PC-3 (cell line): ENCODE results near the gene CAMK1D. TPM values are rescaled to one million over a fixed set of nuclear protein-coding genes. Genes with fewer than 3 reads are reported as not detected.

Experiments used
- ATAC-seq: fragments of 200-7000 bp; cut with Tn5 transposase; 2 replicates; pipeline ENCODE4 v1.9.1; 2020; ENCODE audit warnings: mild to moderate bottlenecking, moderate library complexity
- BruUV-seq: library from RNA; stranded (reverse); fragments of 400-500 nt; replicated peaks from 2 replicates; lab custom pipeline; 2021; lab: Mats Ljungman, UMichigan
- CTCF ChIA-PET: fragments of 300-600 bp; sonication (Branson Sonifier 250); formaldehyde crosslinking; loops from one replicate; lab custom pipeline; 2022; ENCODE audit warnings: antibody characterized with exemption; lab: Charles Lee
- POLR2A ChIA-PET: fragments of 300-600 bp; sonication (Branson Sonifier 250); formaldehyde crosslinking; loops from one replicate; lab custom pipeline; 2022; ENCODE audit warnings: antibody characterized with exemption; ENCODE audit not compliant: unreplicated experiment; lab: Charles Lee
- DNase-seq: peaks from one replicate; pipeline ENCODE4 v3.0.0-alpha.2; 2015
- H2AFZ ChIP-seq: fragments of 300-600 bp; sonication (generic); 2 replicates; pipeline ENCODE4 v1.6.0; 2016; ENCODE audit warnings: antibody characterized with exemption, low read length
- H3F3A ChIP-seq: fragments of 300-600 bp; sonication (generic); one replicate; pipeline ENCODE4 v1.6.0; 2017; ENCODE audit warnings: antibody characterized with exemption, low read length, control low read depth, mild to moderate bottlenecking; ENCODE audit not compliant: unreplicated experiment
- H3K27ac ChIP-seq: fragments of 300-600 bp; sonication (generic); 2 replicates; pipeline ENCODE4 v1.5.1; 2016; ENCODE audit warnings: mild to moderate bottlenecking, low read length
- H3K27me3 ChIP-seq: fragments of 300-600 bp; sonication (generic); 2 replicates; pipeline ENCODE4 v1.6.1; 2016; ENCODE audit warnings: low read length, mixed read lengths
- H3K36me3 ChIP-seq: fragments of 300-600 bp; sonication (generic); 2 replicates; pipeline ENCODE4 v1.6.1; 2016; ENCODE audit warnings: low read depth, mixed run types, low read length, mixed read lengths
- H3K4me1 ChIP-seq: fragments of 300-600 bp; sonication (generic); 2 replicates; pipeline ENCODE4 v1.5.1; 2016; ENCODE audit warnings: low read length; ENCODE audit not compliant: insufficient read depth
- H3K4me2 ChIP-seq: fragments of 300-600 bp; sonication (generic); 2 replicates; pipeline ENCODE4 v1.6.0; 2016; ENCODE audit warnings: low read length
- H3K4me3 ChIP-seq: fragments of 300-600 bp; sonication (generic); 2 replicates; pipeline ENCODE4 v1.5.1; 2016; ENCODE audit warnings: mild to moderate bottlenecking, low read length, mixed read lengths
- H3K79me2 ChIP-seq: fragments of 300-600 bp; sonication (generic); 2 replicates; pipeline ENCODE4 v1.6.1; 2017; ENCODE audit warnings: low read length, mixed read lengths
- H3K9ac ChIP-seq: fragments of 300-600 bp; sonication (generic); 2 replicates; pipeline ENCODE4 v1.6.0; 2016; ENCODE audit warnings: mild to moderate bottlenecking, low read length
- H3K9me2 ChIP-seq: fragments of 300-600 bp; sonication (generic); replicated peaks from 2 replicates; pipeline ENCODE4 v1.6.1; 2016; ENCODE audit warnings: mixed run types, low read length, mixed read lengths
- H3K9me3 ChIP-seq: fragments of 300-600 bp; sonication (generic); 2 replicates; pipeline ENCODE4 v1.6.1; 2016; ENCODE audit warnings: low read length, mixed read lengths
- H4K20me1 ChIP-seq: fragments of 300-600 bp; sonication (generic); 2 replicates; pipeline ENCODE4 v1.6.1; 2016; ENCODE audit warnings: low read length, mixed read lengths
- EZH2 ChIP-seq: fragments of 300-600 bp; sonication (generic); IDR thresholded peaks from one replicate; pipeline ENCODE4 v1.6.1; 2017; ENCODE audit warnings: antibody characterized with exemption, mild to moderate bottlenecking, low read length; ENCODE audit not compliant: unreplicated experiment
- EZH2phosphoT487 ChIP-seq: fragments of 300-600 bp; sonication (generic); IDR thresholded peaks from 2 replicates; pipeline ENCODE4 v1.6.1; 2018; ENCODE audit warnings: mild to moderate bottlenecking, antibody characterized with exemption, low read length, borderline replicate concordance
- intact Hi-C: fragments of 100-400 bp; cut with micrococcal nuclease; formaldehyde crosslinking; loops from 2 replicates; pipeline ENCODE4 v1.9.0; 2023
- total RNA-seq: library from RNA; depleted of rRNA; stranded (reverse); fragments of >200 nt; gene quantifications from 2 replicates; pipeline ENCODE4 v1.2.3, GENCODE V29; 2014
- TF ChIP-seq, protein P1 (sequence below): fragments of 300-600 bp; sonication (generic); conservative IDR thresholded peaks from 2 replicates; pipeline ENCODE4 v1.5.1; 2017; ENCODE audit warnings: antibody characterized with exemption, low read depth, mild to moderate bottlenecking, low read length

Gene CAMK1D
- total RNA-seq, 1 experiment from 2014 or later = 1.3 TPM

DNA sequence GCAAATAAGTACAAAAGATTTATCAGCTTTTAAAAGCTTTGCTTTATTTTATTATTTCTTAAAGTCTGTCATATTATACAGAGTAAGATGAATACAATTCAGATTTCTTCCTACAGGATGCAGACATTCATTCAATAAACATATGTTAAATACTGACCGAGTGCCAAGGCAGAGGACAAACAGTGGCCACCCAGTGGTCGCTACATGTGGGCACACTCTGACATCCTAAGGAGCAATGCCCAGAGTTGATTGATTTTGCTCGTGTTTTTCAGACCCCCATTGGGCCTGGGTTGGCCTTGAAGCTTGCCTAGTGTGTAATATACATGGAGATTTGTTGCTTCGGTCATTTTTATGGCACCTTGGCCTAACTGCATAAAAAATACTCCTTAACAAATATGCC, 451.0 kb downstream of the CAMK1D start:
- Histone ChIP-seq H3K36me3 (no peaks in the 10 kb centered on the region), H3K4me2 (no peak overlapping the region), H2AFZ (no peak overlapping the region), H3K4me1 (no peaks in the 10 kb centered on the region), H3K27ac (no peak overlapping the region), H3K9me3 (no peaks in the 10 kb centered on the region), H3K4me3 (no peak overlapping the region), H3F3A (no peaks in the 10 kb centered on the region), H3K27me3 (no peaks in the 10 kb centered on the region), H4K20me1 (no peaks in the 10 kb centered on the region), H3K9me2 (no peaks in the 10 kb centered on the region), H3K9ac (no peak overlapping the region), H3K79me2 (no peaks in the 10 kb centered on the region)
- intact Hi-C loops = no loop called here
- POLR2A ChIA-PET = no interaction called here
- ATAC-seq (no peak; the same call in 1 of the 2 replicates), DNase-seq (peak; percentile 3)
- no TSS peak for BruUV-seq
- no peak for TF ChIP-seq EZH2phosphoT487
- no peak for TF ChIP-seq EZH2
- TF ChIP-seq, protein P1, sequence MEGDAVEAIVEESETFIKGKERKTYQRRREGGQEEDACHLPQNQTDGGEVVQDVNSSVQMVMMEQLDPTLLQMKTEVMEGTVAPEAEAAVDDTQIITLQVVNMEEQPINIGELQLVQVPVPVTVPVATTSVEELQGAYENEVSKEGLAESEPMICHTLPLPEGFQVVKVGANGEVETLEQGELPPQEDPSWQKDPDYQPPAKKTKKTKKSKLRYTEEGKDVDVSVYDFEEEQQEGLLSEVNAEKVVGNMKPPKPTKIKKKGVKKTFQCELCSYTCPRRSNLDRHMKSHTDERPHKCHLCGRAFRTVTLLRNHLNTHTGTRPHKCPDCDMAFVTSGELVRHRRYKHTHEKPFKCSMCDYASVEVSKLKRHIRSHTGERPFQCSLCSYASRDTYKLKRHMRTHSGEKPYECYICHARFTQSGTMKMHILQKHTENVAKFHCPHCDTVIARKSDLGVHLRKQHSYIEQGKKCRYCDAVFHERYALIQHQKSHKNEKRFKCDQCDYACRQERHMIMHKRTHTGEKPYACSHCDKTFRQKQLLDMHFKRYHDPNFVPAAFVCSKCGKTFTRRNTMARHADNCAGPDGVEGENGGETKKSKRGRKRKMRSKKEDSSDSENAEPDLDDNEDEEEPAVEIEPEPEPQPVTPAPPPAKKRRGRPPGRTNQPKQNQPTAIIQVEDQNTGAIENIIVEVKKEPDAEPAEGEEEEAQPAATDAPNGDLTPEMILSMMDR = peak; percentile 29; the same call in 1 of the 2 replicates
- CTCF ChIA-PET = no interaction called here

GRCh38 chr10:12801214-12802087, 452.1 kb downstream of the CAMK1D start:
- TF ChIP-seq EZH2phosphoT487 = no peak
- no peak for TF ChIP-seq EZH2
- TF ChIP-seq, protein P1 = no peak
- intact Hi-C loops = no loop called here
- no peaks in the 10 kb centered on the region for H3K79me2 ChIP-seq
- no peak overlapping the region for H2AFZ ChIP-seq
- no peak overlapping the region for H3K4me2 ChIP-seq
- H3K9me3 ChIP-seq = no peaks in the 10 kb centered on the region
- peak; percentile 64 for DNase-seq
- H3K9ac ChIP-seq = no peak overlapping the region
- H3K4me1 ChIP-seq = no peaks in the 10 kb centered on the region
- H3K27me3 ChIP-seq = no peaks in the 10 kb centered on the region
- peak; percentile 97 for ATAC-seq
- H3K27ac ChIP-seq = no peak overlapping the region
- H3K4me3 ChIP-seq = no peak overlapping the region
- H3K36me3 ChIP-seq = no peaks in the 10 kb centered on the region
- BruUV-seq = no TSS peak
- POLR2A ChIA-PET = no interaction called here
- no peaks in the 10 kb centered on the region for H4K20me1 ChIP-seq
- CTCF ChIA-PET = no interaction called here
- no peaks in the 10 kb centered on the region for H3F3A ChIP-seq
- H3K9me2 ChIP-seq = no peaks in the 10 kb centered on the region

DNA sequence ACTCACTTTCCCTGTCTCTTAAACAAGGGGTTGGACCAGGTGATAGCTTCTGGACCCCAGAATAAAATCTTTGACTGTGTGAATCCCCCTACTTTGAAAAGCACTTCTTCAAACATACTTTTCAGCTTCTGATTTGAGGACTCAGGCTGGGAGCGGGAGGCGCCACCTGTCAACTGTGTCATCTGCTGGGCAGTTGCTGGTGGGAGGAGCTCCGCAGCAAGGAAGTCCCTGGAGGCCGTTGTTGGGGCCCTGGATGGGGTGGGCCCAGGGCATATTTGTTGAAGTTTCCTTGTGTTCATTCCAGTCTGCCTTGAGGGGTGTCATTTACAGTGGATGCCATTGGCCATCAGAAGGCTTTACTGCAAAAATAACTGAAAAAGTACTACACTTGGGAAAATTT, 454.4 kb downstream of the CAMK1D start:
- Histone ChIP-seq H2AFZ (no peak overlapping the region), H3K9me3 (no peaks in the 10 kb centered on the region), H3K27me3 (no peaks in the 10 kb centered on the region), H3F3A (no peaks in the 10 kb centered on the region), H3K4me3 (no peak overlapping the region), H3K79me2 (no peaks in the 10 kb centered on the region), H3K9me2 (no peaks in the 10 kb centered on the region), H3K36me3 (no peaks in the 10 kb centered on the region), H4K20me1 (no peaks in the 10 kb centered on the region), H3K9ac (no peak overlapping the region), H3K4me1 (no peaks in the 10 kb centered on the region), H3K27ac (no peak overlapping the region), H3K4me2 (no peak overlapping the region)
- intact Hi-C loops = no loop called here
- ATAC-seq = no peak
- POLR2A ChIA-PET = no interaction called here
- no peak for DNase-seq
- CTCF ChIA-PET = no interaction called here
- no peak for TF ChIP-seq EZH2
- no peak for TF ChIP-seq EZH2phosphoT487
- TF ChIP-seq, protein P1 = no peak
- no TSS peak for BruUV-seq
